GM12878 (cell line): ENCODE results near the gene MYRF. TPM values are rescaled to one million over a fixed set of nuclear protein-coding genes. Genes with fewer than 3 reads are reported as not detected.
A peak's percentile ranks its signal among the peaks of the same experiment; 100 is the strongest.

Experiments
- BCLAF1 ChIP-seq: fragments of 450-650 bp; IDR thresholded peaks from 2 replicates; pipeline ENCODE4 v1.6.1; 2017; ENCODE audit warnings: antibody characterized with exemption, mild to moderate bottlenecking, moderate library complexity
- CHD2 ChIP-seq: IDR thresholded peaks from 2 replicates; pipeline ENCODE4 v1.6.1; 2011; ENCODE audit warnings: low read depth, low read length, improper control_type of control experiment, borderline replicate concordance
- E2F4 ChIP-seq: IDR thresholded peaks from 2 replicates; pipeline ENCODE4 v1.6.1; 2012; ENCODE audit warnings: low read depth, low read length, improper control_type of control experiment
- GABPA ChIP-seq: IDR thresholded peaks from 2 replicates; pipeline ENCODE4 v1.6.1; 2014; ENCODE audit warnings: antibody characterized with exemption, low read depth, mild to moderate bottlenecking, inconsistent platforms
- GATAD2B ChIP-seq: fragments of 450-650 bp; conservative IDR thresholded peaks from 2 replicates; pipeline ENCODE4 v1.6.1; 2017; ENCODE audit warnings: low read depth, mild to moderate bottlenecking, moderate library complexity
- HDAC2 ChIP-seq: fragments of 200-600 bp; sonication (generic); IDR thresholded peaks from 2 replicates; pipeline ENCODE4 v1.6.1; 2017
- IKZF1 ChIP-seq: fragments of 450-650 bp; conservative IDR thresholded peaks from 2 replicates; pipeline ENCODE4 v1.6.1; 2017; ENCODE audit warnings: antibody characterized with exemption, mild to moderate bottlenecking
- IRF4 ChIP-seq: IDR thresholded peaks from 2 replicates; pipeline ENCODE4 v1.6.1; 2011; ENCODE audit warnings: low read depth, low read length
- MLLT1 ChIP-seq: fragments of 450-650 bp; IDR thresholded peaks from 2 replicates; pipeline ENCODE4 v1.6.1; 2016; ENCODE audit warnings: mild to moderate bottlenecking
- RELB ChIP-seq: fragments of 450-650 bp; IDR thresholded peaks from 2 replicates; pipeline ENCODE4 v1.6.1; 2017; ENCODE audit warnings: low read depth, mild to moderate bottlenecking, moderate library complexity
- SPI1 ChIP-seq: IDR thresholded peaks from 2 replicates; pipeline ENCODE4 v1.6.1; 2011; ENCODE audit warnings: low read depth, mild to moderate bottlenecking, low read length, moderate library complexity, borderline replicate concordance; ENCODE audit not compliant: insufficient read depth
- TCF12 ChIP-seq: IDR thresholded peaks from 2 replicates; pipeline ENCODE4 v1.6.1; 2011; ENCODE audit warnings: low read depth, mild to moderate bottlenecking, low read length
- TCF3 ChIP-seq: IDR thresholded peaks from 2 replicates; pipeline ENCODE4 v1.6.1; 2012; ENCODE audit warnings: low read depth, mild to moderate bottlenecking, low read length, borderline replicate concordance; ENCODE audit not compliant: insufficient read depth
- USF2 ChIP-seq: IDR thresholded peaks from 2 replicates; pipeline ENCODE4 v1.6.1; 2011; ENCODE audit warnings: low read depth, low read length, improper control_type of control experiment, borderline replicate concordance
- ZNF217 ChIP-seq: fragments of 450-650 bp; IDR thresholded peaks from 2 replicates; pipeline ENCODE4 v1.6.1; 2017; ENCODE audit warnings: antibody characterized with exemption, mild to moderate bottlenecking
- ZNF592 ChIP-seq: fragments of 450-650 bp; IDR thresholded peaks from 2 replicates; pipeline ENCODE4 v1.6.1; 2017; ENCODE audit warnings: mild to moderate bottlenecking, moderate library complexity
- polyA plus RNA-seq, 11 experiments: library from polyadenylated mRNA; depleted of rRNA in 4 of 11; unstranded in 6 of 11; stranded (reverse) in 5 of 11; fragments of >200 nt; fragmentation: Nextera tagmentation in 4 of 11; fragmentation: Illumina TruSeq in 1 of 11; extraction: Ambion mirVana in 4 of 11; extraction: Trizol in 1 of 11; gene quantifications; 1 replicate in 1 of 11; 2 replicates in 10 of 11; pipeline versions ENCODE4 v1.2.1 to v1.2.3, GENCODE V29; 2011 to 2016; ENCODE audit warnings: inconsistent platforms in 2 of 11, missing spikeins in 2 of 11, low read depth in 1 of 11
- total RNA-seq, 4 experiments: library from RNA; depleted of rRNA in 3 of 4; stranded (reverse); fragments of >200 nt in 3 of 4; fragmentation: Illumina TruSeq in 1 of 4; extraction: Trizol in 1 of 4; gene quantifications; 2 replicates each; pipeline versions ENCODE4 v1.2.1 to v1.2.3, GENCODE V29; 2013 to 2021

Gene MYRF
- total and polyA plus RNA-seq, 10 of the 15 experiments (the other 5 are each of a cell fraction or from before 2014, with no cell fraction given): 0.27 to 15.6 (median 0.89) TPM

- TF ChIP-seq USF2 (no peak), RELB (peak; percentile 100), GABPA (no peak), IRF4 (no peak), ZNF217 (0 out of 2 replicates have a peak, but pooled peaks have one; percentile 34), TCF3 (no peak), HDAC2 (no peak), BCLAF1 (no peak), E2F4 (no peak), GATAD2B (peak; percentile 98), SPI1 (peak; percentile 76), ZNF592 (peak; percentile 60; the same call in 1 of the 2 replicates), MLLT1 (no peak; the same call in 1 of the 2 replicates), CHD2 (peak; percentile 83), TCF12 (0 out of 2 replicates have a peak, but pooled peaks have one; percentile 24), IKZF1 (peak; percentile 97)
Measured at GRCh38 chr11:61756452-61757212, 4.2 kb downstream of the MYRF start (continued).
